GM23338 (cell line): ENCODE measurements around the gene HAUS5.

ENCODE experiments used
- CTCF ChIP-seq, 2 experiments: fragments of 200-600 bp in 1 of 2; sonication (generic) in 1 of 2; conservative IDR thresholded peaks; 2 replicates each; pipeline versions ENCODE4 v1.5.1 to v1.6.1; 2016 to 2017; ENCODE audit warnings: antibody characterized with exemption in 2 of 2, low read depth in 2 of 2, mild to moderate bottlenecking in 2 of 2, moderate library complexity in 1 of 2
- JUNB ChIP-seq: IDR thresholded peaks from one replicate; pipeline ENCODE4 v1.6.1; 2016; ENCODE audit warnings: antibody characterized with exemption; ENCODE audit not compliant: unreplicated experiment
- NANOG ChIP-seq: IDR thresholded peaks from 2 replicates; pipeline ENCODE4 v1.6.1; 2016; ENCODE audit warnings: antibody characterized with exemption, borderline replicate concordance
- STAT1 ChIP-seq: IDR thresholded peaks from one replicate; pipeline ENCODE4 v1.6.1; 2016; ENCODE audit warnings: antibody characterized with exemption; ENCODE audit not compliant: unreplicated experiment
- ZNF114 ChIP-seq: fragments of 250-450 bp; sonication (Bioruptor Pico); IDR thresholded peaks from 2 replicates; pipeline ENCODE4 v1.5.0; 2020; ENCODE audit warnings: mild to moderate bottlenecking, moderate library complexity

GRCh38 chr19:35582760-35583159, 29.8 kb upstream of the HAUS5 start:
- TF ChIP-seq CTCF (conservative IDR thresholded peaks at IDR 0.05; ENCODE audit: low read depth in 2 of 2) (no peak), ZNF114 (CRISPR knock-in tag) (no peak), STAT1 (no peak), JUNB (no peak), NANOG (no peak)
